GM19468 (cell line): ENCODE data around the gene PDSS1.

Experiments
- ATAC-seq: cut with Tn5 transposase; IDR thresholded peaks from one replicate; pipeline ENCODE4 v1.9.1; 2021; ENCODE audit warnings: mild to moderate bottlenecking, moderate library complexity, moderate number of reproducible peaks; ENCODE audit not compliant: unreplicated experiment; ENCODE audit errors: extremely low read depth

The PDSS1 gene

GRCh38 chr10:26790221-26790995, 92.9 kb downstream of the PDSS1 start:
- ATAC-seq = no peak

GRCh38 chr10:26792758-26793495, 95.4 kb downstream of the PDSS1 start:
- ATAC-seq = no peak
